ENCODE measurements around the gene CASP10.

DNA sequence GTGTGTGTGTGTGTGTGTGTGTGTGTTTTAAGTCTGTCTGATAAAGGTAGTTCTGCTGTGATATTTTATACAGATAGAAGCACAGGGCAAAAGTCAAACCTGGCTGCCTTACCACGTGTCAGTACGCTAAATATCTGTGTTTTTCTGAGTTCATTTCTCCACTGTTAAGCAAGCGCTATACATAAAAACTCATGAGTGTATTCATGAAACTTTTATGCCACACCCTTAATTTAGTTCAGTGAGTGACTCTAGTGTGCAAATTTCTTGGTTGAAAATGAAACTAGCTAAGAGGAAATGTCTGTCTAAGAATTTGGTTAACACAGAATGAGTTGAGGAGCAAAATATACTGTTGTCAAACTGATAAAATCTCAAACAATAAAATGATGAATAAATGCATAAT lies 11.2 kb downstream of the CASP10 start:
- TF ChIP-seq, protein P1, sequence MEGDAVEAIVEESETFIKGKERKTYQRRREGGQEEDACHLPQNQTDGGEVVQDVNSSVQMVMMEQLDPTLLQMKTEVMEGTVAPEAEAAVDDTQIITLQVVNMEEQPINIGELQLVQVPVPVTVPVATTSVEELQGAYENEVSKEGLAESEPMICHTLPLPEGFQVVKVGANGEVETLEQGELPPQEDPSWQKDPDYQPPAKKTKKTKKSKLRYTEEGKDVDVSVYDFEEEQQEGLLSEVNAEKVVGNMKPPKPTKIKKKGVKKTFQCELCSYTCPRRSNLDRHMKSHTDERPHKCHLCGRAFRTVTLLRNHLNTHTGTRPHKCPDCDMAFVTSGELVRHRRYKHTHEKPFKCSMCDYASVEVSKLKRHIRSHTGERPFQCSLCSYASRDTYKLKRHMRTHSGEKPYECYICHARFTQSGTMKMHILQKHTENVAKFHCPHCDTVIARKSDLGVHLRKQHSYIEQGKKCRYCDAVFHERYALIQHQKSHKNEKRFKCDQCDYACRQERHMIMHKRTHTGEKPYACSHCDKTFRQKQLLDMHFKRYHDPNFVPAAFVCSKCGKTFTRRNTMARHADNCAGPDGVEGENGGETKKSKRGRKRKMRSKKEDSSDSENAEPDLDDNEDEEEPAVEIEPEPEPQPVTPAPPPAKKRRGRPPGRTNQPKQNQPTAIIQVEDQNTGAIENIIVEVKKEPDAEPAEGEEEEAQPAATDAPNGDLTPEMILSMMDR (IDR thresholded peaks at IDR 0.05): no peak
- TF ChIP-seq EZH2 (IDR thresholded peaks at IDR 0.05; ENCODE audit: borderline replicate concordance, insufficient read depth, low read depth, low read length, poor library complexity, severe bottlenecking): no peak
